ENCODE measurements around the gene PPP2CA.
"Not testable (repeated sequence)": the region's sequence is repeated elsewhere in the genome, so short reads cannot be mapped to it uniquely, and the experiment has no call there.

The PPP2CA gene

GRCh38 chr5:134225780-134226440, at the start of gene PPP2CA:
PPP2CA (minus strand) TSS chr5:134226073; CDS start chr5:134225861, 212 bp downstream.
- peak; percentile 76 to 100 (median 98) for DNase-seq

GRCh38 chr5:134273642-134274395, 47.9 kb upstream of the PPP2CA start:
- no peak for DNase-seq

- no peak for DNase-seq
Measured at GRCh38 chr5:134271059-134271458, 45.2 kb upstream of the PPP2CA start.

GRCh38 chr5:134268919-134269318, 43.0 kb upstream of the PPP2CA start:
- no peak for DNase-seq

GRCh38 chr5:134268019-134268601, 42.2 kb upstream of the PPP2CA start:
- no peak for DNase-seq

GRCh38 chr5:134267366-134268018, 41.6 kb upstream of the PPP2CA start:
- no peak for DNase-seq

- DNase-seq = no peak
Measured at GRCh38 chr5:134263801-134264200, 37.9 kb upstream of the PPP2CA start.

GRCh38 chr5:134262629-134263028, 36.8 kb upstream of the PPP2CA start:
- not testable (repeated sequence) for DNase-seq

GRCh38 chr5:134258896-134259295, 33.0 kb upstream of the PPP2CA start:
- DNase-seq = no peak

GRCh38 chr5:134257176-134257575, 31.3 kb upstream of the PPP2CA start:
- no peak for DNase-seq

- no peak for DNase-seq
Measured at GRCh38 chr5:134255418-134256150, 29.7 kb upstream of the PPP2CA start.

- DNase-seq = not testable (repeated sequence)
Measured at GRCh38 chr5:134253368-134254153, 27.7 kb upstream of the PPP2CA start.

- DNase-seq = no peak
Measured at GRCh38 chr5:134252671-134253070, 26.8 kb upstream of the PPP2CA start.

GRCh38 chr5:134250949-134251348, 25.1 kb upstream of the PPP2CA start:
- DNase-seq = no peak

GRCh38 chr5:134249469-134250379, 23.9 kb upstream of the PPP2CA start:
- DNase-seq = peak in 3 of 56 donors; percentile 2 to 9 (median 5)

GRCh38 chr5:134248256-134248655, 22.4 kb upstream of the PPP2CA start:
- no peak for DNase-seq

- DNase-seq = no peak
Measured at GRCh38 chr5:134247428-134248224, 21.8 kb upstream of the PPP2CA start.

- DNase-seq = no peak
Measured at GRCh38 chr5:134246771-134247427, 21.0 kb upstream of the PPP2CA start.
